ELF-1 (cell line): ENCODE measurements around the gene TOMM7.
"Not testable (repeated sequence)": the region's sequence is repeated elsewhere in the genome, so short reads cannot be mapped to it uniquely, and the experiment has no call there.

ENCODE experiments used
- DNase-seq: peaks from one replicate; pipeline ENCODE4 v3.0.0-alpha.2; 2016; ENCODE audit warnings: low read depth, low spot score

Gene TOMM7

GRCh38 chr7:22853674-22854157 lies 31.1 kb upstream of the TOMM7 start:
- no peak for DNase-seq

- no peak for DNase-seq
Measured at GRCh38 chr7:22853138-22853537, 30.5 kb upstream of the TOMM7 start.

GRCh38 chr7:22851145-22851544 lies 28.5 kb upstream of the TOMM7 start:
- no peak for DNase-seq

GRCh38 chr7:22850394-22850793 lies 27.7 kb upstream of the TOMM7 start:
- not testable (repeated sequence) for DNase-seq

- no peak for DNase-seq
Measured at GRCh38 chr7:22849662-22850061, 27.0 kb upstream of the TOMM7 start.

- DNase-seq, result no peak
Measured at GRCh38 chr7:22849172-22849571, 26.5 kb upstream of the TOMM7 start.

- no peak for DNase-seq
Measured at GRCh38 chr7:22846961-22847360, 24.3 kb upstream of the TOMM7 start.

GRCh38 chr7:22845221-22845834 lies 22.7 kb upstream of the TOMM7 start:
- no peak for DNase-seq

- no peak for DNase-seq
Measured at GRCh38 chr7:22843681-22844309, 21.1 kb upstream of the TOMM7 start.

- DNase-seq, result no peak
Measured at GRCh38 chr7:22842973-22843372, 20.3 kb upstream of the TOMM7 start.

- DNase-seq, result no peak
Measured at GRCh38 chr7:22842383-22842941, 19.8 kb upstream of the TOMM7 start.

GRCh38 chr7:22841954-22842353 lies 19.3 kb upstream of the TOMM7 start:
- DNase-seq, result peak; percentile 72

GRCh38 chr7:22837308-22837707 lies 14.7 kb upstream of the TOMM7 start:
- no peak for DNase-seq

- DNase-seq, result not testable (repeated sequence)
Measured at GRCh38 chr7:22836506-22836905, 13.9 kb upstream of the TOMM7 start.

GRCh38 chr7:22833957-22834356 lies 11.3 kb upstream of the TOMM7 start:
- DNase-seq, result no peak

- no peak for DNase-seq
Measured at GRCh38 chr7:22833113-22833855, 10.6 kb upstream of the TOMM7 start.

- no peak for DNase-seq
Measured at GRCh38 chr7:22832401-22832800, 9.8 kb upstream of the TOMM7 start.

- no peak for DNase-seq
Measured at GRCh38 chr7:22831602-22832305, 9.1 kb upstream of the TOMM7 start.

GRCh38 chr7:22827563-22827962 lies 4.9 kb upstream of the TOMM7 start:
- DNase-seq, result no peak

GRCh38 chr7:22826593-22826992 lies 3.9 kb upstream of the TOMM7 start:
- no peak for DNase-seq

GRCh38 chr7:22824760-22825159 lies 2.1 kb upstream of the TOMM7 start:
- DNase-seq, result no peak

- no peak for DNase-seq
Measured at GRCh38 chr7:22823142-22823497, 471 bp upstream of the TOMM7 start.
